HG03432 (cell line): Measurements from ENCODE around the gene CMYA5.
"Not testable (repeated sequence)": the region's sequence is repeated elsewhere in the genome, so short reads cannot be mapped to it uniquely, and the experiment has no call there.

Experiments used
- ATAC-seq: cut with Tn5 transposase; IDR thresholded peaks from one replicate; pipeline ENCODE4 v1.9.1; 2021; ENCODE audit warnings: mild to moderate bottlenecking, moderate library complexity; ENCODE audit not compliant: unreplicated experiment

The CMYA5 gene

DNA sequence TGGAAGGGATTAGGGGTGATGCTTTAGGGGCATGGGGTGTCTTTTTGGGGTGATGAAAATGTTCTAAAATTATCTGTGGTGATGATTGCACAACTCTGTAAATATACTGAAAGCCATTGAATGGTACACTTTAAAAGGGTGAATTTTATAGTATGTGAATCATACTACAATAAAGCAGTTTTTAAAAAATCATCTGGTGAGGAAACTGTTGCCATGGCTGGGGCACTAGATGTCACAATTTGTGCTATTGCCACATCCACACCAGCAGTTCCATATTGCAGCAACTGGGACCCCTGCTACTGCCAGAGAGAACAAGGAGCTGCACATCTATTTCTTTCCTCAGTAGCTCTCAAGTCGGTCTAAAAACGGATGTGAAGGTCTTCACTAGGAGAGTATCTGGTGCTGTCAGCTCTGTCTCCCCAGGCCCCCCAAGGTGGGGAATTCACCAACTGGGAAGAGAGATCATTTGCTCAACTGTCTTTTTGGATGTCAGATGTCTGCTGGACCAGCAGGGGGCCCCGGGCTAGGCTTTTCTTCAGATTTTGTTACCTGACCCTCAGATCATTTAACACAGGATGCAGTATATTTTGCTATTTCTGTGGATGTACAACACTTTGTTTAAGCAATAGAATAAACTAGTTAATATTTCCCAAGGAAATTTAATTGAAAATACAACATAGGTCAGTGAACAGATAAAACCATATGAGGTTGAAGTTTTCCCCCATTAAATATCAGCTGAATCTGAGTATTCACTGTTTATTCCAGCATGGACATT, 13.2 kb downstream of the CMYA5 start:
- ATAC-seq = no peak

DNA sequence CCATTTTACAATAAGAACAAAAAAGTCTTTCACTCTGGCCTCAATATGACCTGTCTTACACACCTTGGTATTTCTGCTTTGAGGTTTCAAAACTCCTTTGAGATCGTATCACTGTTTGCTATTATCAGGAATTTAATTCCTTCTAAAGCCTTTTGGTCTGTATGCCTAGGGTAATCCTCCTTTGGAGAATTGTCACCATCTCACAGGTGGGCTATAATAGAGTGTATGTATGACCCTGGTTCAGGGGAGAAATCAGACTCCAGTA, 13.7 kb downstream of the CMYA5 start:
- ATAC-seq = no peak

DNA sequence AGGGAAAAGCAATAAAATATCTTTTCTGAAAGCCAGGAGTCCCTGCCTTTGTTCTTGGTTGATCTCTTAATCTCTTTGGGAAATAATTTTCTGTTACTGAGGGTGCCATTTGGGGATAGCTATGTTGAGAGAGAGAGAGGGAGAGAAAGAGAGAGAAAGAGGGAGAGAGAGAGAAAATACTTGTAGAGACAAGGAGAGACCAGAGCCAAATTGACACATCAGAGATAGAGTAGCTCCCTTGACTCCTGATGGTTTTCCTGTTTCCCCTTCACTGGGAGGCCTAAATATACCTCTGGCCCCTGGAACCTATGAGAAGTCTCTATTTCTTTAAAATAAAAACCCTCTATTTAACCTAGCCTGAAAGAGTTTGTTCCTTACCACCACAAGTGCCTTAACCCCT, 14.9 kb downstream of the CMYA5 start:
- ATAC-seq = no peak

DNA sequence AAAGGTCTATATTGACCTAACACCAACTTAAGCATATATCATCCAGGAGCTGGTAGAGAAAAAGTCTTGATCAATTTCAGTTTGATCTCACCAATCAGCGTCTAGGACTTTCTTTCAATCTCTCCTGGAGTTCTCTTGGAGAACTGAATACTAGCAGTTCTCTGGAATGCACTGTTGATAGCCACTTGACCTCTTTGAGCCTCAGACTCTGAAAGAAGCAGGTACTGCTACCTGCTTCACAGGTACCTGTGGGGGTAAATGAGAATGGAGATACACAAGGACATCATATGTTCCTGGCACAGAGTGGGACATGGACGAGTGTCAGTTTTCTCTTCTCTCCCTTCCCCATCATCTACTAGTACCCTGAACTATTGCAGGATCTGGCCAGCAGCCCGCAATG, 16.0 kb downstream of the CMYA5 start:
- no peak for ATAC-seq

DNA sequence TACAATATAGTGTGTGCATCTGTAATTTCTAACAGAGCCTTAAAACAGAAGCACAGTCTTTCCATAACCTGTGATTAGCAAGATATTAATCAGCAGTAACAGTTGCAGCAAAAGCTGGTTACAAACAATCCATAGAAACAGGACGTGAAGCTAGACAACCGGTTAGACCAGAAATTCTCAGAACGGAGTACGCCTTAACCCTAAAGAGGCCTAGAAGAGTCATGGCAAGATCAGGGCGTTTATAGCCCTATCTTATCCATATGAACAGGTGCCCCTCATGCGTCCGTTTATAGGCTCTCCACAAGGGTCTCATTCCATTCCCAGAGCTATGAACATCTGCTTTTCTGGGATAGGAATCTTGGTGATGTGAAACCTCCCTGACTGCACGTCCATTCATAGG, 16.7 kb downstream of the CMYA5 start:
- not testable (repeated sequence) for ATAC-seq

DNA sequence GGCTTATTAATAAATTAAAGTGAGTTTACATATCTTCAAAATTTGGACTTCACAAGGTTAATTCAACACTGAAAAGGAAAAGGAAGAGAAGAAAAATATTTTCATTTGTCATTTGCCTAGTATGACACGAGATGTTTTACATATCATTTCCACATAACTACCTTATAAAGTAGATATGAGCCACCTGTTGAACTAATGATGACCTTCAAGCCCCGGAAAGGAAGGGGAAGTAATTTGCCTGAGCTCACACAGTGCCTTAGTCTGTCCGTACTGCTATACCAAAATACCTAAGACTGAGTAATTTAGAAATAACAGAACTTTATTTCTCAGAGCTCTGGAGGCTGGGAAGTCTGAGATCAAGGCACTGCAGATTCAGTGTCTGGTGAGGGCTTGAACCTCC, 17.9 kb downstream of the CMYA5 start:
- ATAC-seq = no peak

DNA sequence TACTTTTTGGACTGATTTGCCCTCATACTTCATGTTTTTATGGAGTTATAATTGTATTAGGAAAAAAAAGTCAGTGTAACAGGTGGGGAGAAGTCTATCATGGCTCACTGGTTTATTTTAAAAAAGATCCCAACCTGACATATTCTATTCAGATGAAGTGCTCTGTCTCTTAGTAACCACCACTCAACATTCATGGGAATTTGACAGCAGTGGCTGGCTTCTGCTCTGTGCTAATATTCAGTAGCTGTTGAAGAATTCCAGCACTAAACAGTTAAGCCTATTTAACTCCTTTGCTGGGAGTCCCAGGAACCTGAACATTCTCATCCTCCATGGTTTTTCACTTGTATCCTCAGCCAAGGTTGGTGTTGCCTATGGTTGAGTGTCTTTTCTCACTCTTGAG, 23.1 kb downstream of the CMYA5 start:
- no peak for ATAC-seq

DNA sequence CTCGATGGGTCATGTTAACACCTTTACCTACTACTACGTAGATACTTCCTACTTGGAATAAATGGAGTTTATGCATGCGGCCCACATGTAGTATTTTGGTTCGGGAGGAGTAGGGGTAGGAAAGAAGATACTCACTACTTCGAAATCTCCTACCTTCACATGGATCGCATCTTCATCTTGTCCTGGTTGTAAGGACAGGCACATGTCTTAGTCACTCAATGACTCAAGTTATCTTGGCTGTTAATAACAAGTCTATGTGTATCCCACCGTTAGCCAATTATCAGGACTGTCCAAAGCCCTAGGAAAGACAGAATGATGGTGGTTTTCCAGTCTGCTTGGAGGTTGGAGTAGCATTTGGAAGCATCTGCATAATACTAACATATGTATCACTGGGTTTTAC, 24.1 kb downstream of the CMYA5 start:
- no peak for ATAC-seq

DNA sequence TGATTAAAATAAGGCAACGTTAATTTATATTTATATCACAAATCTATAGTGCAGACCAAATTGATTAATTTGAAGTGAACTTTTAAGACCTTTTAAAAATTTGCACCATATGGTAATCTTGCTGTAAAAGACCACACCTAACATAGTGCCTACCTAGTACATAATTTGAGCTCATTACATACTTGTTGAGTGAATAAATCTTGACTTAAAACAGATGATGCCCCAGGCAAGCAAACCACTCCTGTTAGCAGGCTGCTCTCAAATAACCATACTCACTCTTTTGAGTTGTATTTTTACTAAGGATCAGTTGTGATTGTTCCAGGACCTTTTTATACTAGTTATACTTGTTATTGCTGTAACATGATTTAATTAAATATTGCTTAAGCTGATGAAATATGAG, 27.2 kb downstream of the CMYA5 start:
- ATAC-seq = no peak

DNA sequence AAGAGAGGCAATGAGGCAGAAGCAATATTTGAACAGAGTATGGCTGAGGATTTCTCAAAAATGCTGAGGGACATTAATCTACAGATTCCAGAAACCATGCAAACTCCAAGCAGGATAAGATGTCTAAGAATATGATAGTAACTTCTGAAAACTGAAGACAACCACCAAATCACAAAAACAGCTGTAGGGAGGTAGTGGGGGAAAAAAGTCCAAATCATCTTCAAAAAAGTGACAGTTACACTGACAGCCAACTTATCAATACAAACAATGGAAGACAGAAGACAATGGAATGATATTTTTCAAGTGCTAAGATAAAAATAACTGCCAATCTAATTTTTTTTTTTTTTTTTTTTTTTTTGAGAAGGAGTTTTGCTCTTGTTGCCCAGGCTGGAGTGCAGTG, 30.5 kb downstream of the CMYA5 start:
- no peak for ATAC-seq

DNA sequence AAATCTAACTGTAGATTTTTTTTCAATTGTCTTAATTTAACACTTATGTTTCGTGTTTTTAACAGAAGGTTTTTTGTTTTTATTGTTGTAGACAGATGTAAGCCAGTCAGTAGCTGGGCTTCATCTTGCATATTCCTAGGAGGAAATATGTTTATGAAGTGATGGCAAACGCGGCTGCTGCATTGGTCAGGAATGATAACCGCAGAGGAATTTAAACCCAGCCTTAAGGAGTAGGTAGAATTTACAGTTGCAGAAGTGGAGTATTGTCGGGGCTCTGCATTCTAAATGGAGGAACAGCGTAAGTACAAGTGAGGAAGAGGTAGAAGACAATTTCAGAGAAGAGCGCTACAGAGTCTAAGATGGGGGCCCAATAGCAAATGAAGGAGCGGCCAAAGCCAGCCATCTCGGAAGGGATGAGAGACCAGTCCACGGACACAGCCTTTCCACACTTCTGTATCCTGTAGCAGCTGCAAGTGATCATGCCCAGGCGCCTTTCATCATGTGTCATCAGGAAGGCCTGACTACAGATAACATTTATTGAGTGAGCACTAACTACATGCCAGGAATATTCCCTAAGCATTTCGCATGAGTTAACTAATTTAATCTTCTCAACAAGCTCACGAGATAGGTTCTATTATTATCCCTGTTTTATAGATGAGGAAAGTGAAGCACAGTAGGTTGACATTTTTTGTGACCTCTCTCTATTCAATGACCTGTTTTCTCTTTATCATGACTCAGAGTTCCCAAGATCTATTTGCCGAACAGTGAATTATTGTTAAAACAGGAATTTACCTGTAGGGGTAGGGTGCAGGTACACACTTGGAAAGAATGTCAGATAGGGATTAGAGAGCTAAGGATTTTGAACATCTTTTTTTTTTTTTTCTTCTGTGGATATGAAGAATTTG, 38.1 kb downstream of the CMYA5 start:
- ATAC-seq = no peak

DNA sequence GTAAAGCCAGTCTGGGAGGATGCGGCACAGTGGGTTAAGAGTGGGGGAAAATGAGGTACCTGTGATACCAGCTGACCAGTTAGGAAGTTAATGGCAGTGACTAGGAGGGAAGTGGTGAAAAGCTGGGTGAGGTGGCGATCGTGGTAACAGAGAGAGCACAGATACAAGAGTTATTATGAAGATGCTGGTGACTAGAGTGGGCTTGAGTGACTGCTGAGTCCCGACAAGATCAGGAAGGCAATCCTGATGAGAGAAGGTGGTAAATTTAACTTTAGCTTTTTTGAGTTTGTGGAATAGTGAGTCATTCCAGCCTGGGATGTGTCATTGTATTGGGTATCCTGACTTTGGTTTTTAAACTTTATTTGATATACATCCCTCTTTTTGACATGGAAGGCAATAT, 38.8 kb downstream of the CMYA5 start:
- no peak for ATAC-seq

DNA sequence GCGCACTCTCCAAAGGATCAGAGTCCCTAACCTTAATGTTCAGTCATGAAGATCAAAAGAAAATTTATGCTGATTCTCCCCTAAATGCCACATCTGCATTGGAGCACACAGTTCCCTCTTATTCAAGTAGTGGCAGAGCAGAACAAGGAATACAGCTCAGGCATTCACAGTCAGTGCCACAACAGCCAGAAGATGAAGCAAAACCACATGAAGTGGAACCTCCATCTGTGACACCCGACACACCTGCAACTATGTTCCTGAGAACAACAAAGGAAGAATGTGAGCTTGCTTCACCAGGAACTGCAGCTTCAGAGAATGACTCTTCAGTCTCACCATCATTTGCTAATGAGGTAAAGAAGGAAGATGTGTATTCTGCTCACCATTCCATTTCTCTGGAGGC, 40.0 kb downstream of the CMYA5 start:
- ATAC-seq = no peak

DNA sequence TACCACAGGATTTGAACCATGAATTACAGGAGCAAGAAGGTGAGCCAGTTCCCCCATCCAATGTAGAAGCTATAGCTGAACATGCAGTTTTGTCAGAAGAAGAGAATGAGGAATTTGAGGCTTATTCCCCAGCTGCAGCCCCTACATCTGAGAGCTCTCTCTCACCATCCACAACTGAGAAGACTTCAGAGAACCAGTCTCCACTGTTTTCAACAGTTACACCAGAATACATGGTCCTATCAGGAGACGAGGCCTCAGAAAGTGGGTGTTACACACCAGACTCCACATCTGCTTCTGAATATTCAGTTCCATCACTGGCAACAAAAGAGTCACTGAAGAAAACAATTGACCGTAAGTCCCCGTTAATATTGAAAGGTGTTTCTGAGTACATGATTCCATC, 40.9 kb downstream of the CMYA5 start:
- ATAC-seq = no peak

DNA sequence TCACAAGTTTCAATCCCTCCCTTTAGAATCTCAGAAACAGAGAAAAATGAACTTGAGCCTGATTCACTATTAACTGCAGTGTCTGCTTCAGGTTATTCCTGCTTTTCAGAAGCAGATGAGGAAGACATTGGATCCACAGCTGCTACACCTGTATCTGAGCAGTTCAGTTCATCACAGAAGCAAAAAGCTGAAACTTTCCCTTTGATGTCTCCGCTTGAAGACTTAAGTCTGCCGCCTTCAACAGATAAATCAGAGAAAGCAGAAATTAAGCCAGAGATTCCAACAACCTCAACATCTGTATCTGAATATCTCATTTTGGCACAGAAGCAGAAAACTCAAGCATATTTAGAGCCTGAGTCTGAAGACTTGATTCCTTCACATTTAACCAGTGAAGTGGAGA, 42.1 kb downstream of the CMYA5 start:
- ATAC-seq = no peak

DNA sequence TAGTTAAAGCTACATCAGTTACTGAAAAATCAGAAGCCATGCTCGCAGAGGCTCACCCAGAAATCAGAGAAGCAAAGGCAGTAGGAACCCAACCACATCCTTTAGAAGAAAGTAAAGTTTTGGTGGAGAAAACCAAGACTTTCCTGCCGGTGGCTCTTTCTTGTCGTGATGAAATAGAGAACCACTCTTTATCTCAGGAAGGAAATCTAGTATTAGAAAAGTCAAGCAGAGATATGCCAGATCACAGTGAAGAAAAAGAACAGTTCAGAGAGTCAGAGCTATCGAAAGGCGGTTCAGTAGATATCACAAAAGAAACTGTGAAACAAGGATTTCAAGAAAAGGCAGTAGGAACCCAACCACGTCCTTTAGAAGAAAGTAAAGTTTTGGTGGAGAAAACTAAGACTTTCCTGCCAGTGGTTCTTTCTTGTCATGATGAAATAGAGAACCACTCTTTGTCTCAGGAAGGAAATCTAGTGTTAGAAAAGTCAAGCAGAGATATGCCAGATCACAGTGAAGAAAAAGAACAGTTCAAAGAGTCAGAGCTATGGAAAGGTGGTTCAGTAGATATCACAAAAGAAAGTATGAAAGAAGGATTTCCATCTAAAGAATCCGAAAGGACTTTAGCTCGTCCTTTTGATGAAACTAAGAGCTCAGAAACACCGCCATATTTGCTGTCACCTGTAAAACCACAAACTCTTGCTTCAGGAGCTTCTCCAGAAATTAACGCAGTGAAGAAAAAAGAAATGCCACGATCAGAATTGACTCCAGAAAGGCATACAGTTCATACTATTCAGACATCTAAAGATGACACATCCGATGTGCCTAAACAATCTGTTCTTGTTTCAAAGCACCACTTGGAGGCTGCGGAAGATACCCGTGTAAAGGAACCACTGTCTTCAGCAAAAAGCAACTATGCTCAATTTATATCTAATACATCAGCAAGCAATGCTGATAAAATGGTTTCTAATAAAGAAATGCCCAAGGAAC, 47.2 kb downstream of the CMYA5 start:
- ATAC-seq = no peak

DNA sequence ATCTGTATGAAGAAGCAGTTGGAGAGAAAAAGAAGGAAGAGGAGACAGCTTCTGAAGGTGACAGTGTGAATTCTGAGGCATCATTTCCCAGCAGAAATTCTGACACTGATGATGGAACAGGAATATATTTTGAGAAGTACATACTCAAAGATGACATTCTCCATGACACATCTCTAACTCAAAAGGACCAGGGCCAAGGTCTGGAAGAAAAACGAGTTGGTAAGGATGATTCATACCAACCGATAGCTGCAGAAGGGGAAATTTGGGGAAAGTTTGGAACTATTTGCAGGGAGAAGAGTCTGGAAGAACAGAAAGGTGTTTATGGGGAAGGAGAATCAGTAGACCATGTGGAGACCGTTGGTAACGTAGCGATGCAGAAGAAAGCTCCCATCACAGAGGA, 48.7 kb downstream of the CMYA5 start:
- no peak for ATAC-seq

DNA sequence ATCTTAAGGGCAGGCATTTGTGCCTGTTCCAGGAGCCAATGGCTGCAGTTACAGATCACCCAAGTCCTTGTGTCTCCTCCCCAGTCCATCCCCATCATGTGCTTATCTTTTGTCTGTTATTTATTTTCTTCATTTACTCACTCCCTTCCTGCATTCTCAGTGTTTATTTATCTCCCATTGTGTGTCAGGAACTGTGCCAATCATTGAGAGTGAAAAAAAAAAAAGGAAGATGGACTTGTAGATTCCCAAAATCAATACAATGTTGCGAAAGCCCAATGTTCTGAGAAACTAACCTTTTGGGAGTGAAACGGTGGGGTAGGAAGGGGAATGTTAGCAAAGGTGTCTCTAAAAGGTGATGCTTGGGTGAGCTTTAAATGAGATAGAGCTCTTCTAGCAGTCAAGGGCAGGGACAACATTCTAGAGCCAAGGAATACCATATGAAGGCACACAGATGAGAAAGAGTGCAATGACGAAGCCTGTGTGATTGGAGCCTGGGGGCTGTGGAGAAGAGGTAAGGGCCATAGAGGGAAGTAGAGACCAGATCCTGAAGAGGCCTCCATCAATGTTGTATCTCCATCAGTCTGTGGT, 53.0 kb downstream of the CMYA5 start:
- ATAC-seq = no peak

DNA sequence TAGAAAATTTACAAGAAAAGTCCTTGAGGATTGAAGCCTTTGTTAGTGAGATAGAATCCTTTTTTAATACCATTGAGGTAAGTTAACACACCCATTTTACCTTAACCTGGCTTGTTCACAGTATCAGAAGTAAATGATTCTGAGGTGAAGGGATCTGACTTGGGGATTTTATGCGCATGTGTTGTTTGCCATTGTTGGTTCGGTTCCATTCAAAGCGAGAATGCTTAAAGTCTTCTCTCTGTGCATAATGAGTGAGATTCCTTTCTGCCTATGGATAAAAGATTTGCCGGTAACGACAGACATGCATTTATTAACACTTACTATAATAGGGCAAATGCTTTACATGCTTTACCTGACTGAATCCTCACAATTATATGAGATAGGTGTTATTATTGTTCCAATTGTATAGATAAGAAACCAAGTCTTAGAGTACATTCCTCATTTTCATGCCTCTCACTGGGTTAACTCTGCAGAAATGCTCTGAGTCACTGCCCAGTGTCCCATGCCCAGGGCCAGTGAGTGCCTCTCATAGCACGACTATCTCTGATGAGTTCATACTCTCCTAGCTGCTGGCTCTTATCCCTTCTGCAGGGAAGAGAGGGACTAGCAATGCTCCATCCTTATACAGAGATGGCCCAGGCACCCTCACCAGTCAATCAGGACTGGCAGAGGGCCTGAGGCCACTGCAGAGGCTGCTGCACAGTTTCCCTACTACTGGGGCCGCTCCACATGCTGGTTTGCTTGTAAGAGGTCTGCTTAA, 54.4 kb downstream of the CMYA5 start:
- no peak for ATAC-seq

DNA sequence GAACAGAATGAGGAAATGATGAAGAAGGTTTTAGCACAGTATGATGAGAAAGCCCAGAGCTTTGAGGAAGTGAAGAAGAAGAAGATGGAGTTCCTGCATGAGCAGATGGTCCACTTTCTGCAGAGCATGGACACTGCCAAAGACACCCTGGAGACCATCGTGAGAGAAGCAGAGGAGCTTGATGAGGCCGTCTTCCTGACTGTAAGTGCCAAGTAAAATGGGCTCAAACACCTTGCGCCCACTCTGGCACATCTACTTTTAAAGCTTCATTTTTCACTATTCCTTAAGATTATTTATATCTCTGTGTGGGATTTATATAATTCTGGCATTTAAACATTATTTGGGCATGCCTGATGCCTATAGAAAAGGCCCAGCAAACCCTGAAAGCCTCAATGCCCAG, 55.6 kb downstream of the CMYA5 start:
- ATAC-seq = no peak
